Renal cortical epithelial cell (primary cell): ENCODE measurements around the gene TMEM217. TPM values are rescaled to one million over a fixed set of nuclear protein-coding genes. Genes with fewer than 3 reads are reported as not detected.
"Not testable (repeated sequence)": the region's sequence is repeated elsewhere in the genome, so short reads cannot be mapped to it uniquely, and the experiment has no call there.

Source experiments
- DNase-seq: peaks from one replicate; pipeline ENCODE4 v3.0.0-alpha.2; 2011; ENCODE audit warnings: low read depth
- total RNA-seq: library from RNA; depleted of rRNA; stranded (reverse); fragments of >200 nt; gene quantifications from 2 replicates; pipeline ENCODE4 v1.2.3, GENCODE V29; 2014

Gene TMEM217
- total RNA-seq, 1 donor from 2014 or later: 5.7 TPM

DNA sequence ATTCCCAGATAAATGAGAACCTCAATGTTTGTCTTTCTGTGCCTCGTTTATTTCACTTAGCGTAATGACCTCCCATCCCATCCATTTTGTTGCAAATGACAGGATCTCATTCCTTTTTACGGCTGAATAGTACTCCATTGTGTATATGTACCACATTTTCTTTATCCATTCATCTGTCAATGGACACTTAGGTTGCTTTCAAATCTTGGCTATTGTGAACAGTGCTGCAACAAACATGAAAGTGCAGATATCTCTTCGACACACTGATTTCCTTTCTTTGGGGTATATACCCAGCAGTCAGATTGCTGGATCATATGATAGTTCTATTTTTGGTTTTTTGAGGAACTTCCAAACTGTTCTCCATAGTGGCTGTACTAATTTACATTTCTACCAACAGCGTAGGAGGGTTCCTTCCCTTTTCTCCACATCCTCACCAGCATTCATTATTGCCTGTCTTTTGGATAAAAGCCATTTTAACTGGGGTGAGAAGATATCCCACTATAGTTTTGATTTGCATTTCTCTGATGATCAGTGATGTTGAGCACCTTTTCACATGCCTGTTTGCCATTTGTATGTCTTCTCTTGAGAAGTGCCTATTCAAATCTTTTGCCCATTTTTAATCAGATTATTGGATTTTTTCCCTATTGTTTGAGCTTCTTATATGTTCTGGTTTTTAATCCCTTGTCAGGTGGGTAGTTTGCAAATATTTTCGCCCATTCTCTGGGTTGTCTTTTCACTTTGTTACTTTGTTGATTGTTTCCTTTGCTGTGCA, 71.8 kb downstream of the TMEM217 start:
- not testable (repeated sequence) for DNase-seq

DNA sequence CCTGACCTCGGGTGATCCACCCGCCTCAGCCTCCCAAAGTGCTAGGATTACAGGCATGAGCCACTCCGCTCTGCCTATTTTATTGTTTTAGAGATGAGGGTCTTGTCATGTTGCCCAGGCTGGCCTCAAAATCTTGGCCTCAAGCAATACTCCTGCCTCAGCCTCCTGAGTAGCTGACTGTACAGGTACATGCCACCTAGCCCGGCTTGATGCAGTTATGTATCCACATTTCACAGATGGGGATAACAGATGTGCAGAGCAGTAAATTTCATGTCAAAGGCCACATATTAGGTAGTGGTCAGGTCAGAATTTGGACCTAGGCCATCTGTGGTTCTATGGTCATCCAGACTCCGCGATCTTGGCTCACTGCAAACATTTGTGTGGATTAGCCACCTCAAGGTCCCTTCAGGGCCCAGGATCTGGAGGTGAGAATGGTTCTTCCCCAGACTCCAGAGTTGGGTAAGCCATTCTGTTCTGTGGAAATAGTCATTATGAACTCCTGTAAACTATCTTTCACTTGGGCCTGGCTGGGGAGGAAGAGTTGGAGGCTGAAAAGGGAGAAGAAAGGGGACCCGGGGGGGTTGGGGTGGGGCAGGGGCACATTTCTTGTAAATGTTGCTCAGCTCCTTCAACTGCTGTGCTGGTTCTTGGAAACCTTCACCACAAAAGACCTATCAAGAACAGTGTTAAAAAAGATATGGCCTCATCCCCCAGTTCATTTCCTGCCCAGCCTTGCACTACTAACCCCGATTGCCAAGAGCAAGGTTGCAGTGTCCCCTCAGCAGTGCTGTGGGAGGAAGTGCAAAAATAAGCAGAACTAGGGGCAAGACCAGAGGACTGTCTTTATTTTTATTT, 75.0 kb downstream of the TMEM217 start:
- no peak for DNase-seq

DNA sequence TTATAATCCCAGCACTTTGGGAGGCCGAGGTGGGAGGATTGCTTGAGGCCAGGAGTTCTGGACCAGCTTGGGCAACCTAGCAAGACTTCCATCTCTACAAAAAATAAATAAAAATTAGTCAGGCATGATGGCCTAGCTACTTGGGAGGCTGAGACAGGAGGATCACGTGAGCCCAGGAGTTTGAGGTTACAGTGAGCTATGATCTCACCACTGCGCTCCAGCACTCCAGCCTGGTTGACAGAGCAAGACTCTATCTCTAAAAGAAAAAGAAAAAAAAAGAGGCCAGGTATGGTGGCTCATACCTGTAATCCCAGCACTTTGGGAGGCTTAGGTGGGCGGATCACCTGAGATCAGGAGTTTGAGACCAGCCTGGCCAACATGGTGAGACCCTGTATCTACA, 77.3 kb downstream of the TMEM217 start:
- DNase-seq: not testable (repeated sequence)

DNA sequence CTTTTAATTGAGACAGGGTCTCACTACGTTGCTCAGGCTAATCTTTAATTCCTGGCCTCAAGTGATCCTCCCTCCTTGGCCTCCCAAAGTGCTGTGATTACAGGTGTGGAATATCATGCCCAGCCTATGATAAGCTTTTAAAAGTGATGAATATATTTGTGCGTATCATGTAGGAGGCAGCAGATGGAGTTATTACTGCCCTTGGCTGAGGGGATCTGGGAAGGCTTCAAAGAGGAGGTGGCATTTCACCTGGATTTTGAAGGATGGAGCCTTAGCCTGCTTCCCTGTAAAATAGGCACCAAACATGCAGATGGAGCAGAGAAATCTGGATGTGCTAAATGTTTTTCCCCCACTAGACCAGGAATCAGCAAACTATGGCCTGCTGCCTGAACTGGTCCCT, 77.9 kb downstream of the TMEM217 start:
- no peak for DNase-seq

DNA sequence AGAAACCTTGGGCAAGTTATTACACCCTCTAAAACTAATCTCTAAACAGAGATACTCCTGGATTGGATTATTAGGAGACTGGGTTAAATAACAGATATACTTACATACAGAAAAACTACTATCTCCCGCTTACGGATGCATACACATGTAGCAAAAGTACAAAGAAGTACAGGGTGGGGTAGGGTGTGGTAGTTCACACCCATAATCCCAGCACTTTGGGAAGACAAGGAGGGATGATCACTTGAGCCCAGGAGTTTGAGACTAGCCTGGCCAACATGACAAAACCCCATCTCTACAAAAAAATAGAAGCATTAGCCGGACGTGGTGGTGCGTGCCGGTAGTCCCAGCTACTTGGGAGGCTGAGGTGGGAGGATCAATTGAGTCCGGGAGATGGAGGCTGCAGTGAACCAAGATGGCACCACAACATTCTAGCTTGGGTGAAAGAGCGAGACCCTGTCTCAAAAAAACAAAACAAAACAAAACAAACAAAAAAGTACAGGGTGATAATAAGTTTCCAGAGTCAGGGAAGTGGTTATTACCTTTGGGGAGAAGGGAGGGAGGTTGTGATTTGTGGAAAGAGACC, 79.9 kb downstream of the TMEM217 start:
- DNase-seq: no peak

DNA sequence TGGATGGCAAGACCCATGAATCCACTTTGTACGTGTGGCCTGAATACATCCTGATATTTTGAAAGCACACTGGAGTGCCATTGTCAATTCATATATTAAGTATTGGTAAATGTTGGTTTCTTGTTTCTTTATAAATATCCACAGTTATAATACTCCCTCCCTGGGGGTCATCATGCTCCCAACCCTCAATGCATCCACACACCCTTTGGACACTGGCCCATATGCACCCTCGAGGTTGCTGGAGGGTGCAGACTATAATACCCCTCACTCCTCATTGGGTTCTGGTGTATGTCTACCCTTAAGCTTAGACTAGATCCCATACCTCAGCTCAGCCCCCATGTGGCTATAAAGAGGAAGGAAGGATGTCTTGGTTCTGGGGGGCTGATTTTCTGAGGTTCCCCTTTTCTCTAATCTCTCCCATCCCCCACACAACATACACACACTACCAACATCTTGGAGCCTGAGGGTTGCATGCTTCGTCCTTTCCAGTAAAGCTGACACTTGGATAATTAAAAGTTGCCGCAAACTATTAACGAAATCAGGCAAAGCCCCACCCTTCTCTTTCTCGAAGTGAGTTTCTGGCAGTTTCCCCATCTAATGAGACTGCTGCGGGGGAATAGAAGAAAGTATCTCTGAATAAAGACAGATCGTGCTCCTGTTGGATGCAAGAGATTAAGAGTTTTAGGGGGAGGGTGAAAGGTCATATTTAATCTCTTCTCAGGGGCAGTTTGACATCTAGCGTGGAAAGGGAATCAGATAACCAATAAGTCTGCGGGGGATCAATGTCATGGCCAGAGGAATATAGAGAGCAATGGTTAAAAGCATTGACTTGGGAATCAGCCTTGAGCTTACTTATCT, 80.6 kb downstream of the TMEM217 start:
- no peak for DNase-seq

DNA sequence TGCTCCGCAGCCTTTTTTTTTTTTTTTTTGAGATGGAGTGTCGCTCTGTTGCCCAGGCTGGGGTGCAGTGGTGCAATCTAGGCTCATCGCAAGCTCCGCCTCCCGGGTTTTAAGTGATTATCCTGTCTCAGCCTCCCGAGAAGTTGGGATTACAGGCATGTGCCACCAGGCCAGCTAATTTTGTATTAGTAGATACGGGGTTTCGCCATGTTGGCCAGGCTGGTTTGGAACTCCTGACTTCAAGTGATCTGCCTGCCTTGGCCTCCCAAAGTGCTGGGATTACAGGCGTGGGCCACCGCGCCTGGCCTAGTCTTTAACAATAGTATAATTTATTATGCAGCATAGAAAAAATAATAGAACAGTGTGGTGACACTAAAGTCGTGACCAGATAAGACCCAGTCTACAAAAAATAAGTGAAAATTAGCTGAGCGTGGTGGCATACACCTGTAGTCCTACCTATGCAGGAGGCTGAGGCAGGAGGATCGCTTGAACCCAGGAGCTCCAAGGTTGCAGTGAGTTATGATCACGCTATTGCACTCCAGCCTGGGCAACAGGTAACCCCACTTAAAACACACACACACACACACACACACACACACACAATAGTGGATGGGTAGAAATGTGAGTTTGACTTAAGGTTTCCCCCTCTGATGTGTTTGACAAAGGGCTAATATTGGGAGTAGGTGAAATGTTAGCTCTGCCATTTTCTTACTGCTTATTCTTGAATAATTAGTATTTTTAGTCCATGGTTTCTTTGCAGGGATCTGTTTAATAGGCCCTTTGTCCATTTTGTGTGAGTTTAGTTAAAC, 81.5 kb downstream of the TMEM217 start:
- no peak for DNase-seq

DNA sequence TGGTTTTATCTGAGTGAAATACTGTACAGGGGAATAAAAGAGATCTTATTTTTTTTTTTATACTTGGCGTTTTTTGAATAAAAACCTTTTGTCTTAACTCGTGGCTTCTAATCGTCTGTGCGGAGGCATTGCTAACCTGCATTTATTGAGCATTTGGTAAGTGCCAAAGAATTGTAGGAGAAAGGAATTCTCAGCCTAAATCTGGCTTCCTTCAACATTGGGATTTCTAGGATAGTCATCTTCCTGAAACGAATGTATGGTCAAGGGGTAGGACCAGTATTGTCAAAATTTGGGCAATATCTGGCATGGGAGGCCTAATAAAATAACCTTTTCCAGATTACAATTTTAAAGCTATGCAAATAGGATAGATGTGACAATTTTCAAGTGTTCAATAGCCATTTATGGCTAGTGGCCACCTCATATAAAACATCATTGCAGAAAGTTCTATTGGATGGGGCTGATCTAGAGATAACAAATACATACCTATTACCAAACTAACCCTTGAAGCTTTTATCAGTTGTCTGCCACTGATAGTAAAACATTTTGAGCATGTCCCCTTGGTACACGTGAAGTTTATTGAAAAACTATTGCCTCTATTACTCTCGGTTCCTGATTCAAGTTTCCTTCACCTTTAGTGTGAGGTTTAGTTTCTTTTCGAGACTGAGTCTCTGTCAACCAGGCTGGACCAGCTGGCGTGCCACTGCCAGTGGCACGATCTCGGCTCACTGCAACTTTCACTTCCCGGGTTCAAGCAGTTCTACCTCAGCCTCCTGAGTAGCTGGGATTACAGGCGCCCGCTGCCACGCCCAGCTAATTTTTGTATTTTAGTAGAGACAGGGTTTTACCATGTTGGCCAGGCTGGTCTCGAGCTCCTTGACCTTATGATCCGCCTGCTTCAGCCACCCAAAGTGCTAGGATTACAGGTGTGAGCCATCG, 82.3 kb downstream of the TMEM217 start:
- no peak for DNase-seq

DNA sequence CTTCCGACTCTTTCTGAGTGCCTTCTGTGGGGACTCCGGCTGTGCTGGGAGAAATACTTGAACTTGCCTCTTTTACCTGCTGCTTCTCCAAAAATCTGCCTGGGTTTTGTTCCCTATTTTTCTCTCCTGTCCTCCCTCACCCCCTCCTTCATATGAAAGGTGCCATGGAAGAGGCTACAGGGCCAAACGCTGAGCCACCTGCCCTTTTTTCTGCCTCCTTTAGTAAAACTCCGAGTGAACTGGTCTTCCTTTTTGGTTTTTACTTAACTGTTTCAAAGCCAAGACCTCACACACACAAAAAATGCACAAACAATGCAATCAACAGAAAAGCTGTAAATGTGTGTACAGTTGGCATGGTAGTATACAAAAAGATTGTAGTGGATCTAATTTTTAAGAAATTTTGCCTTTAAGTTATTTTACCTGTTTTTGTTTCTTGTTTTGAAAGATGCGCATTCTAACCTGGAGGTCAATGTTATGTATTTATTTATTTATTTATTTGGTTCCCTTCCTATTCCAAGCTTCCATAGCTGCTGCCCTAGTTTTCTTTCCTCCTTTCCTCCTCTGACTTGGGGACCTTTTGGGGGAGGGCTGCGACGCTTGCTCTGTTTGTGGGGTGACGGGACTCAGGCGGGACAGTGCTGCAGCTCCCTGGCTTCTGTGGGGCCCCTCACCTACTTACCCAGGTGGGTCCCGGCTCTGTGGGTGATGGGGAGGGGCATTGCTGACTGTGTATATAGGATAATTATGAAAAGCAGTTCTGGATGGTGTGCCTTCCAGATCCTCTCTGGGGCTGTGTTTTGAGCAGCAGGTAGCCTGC, 83.2 kb downstream of the TMEM217 start:
- DNase-seq: no peak

DNA sequence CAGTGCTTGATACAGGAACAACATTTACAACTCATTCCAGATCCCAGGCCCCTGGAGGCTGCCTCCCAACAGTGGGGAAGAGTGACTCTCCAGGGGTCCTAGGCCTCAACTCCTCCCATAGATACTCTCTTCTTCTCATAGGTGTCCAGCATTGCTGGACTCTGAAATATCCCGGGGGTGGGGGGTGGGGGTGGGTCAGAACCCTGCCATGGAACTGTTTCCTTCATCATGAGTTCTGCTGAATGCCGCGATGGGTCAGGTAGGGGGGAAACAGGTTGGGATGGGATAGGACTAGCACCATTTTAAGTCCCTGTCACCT, 83.8 kb downstream of the TMEM217 start:
- no peak for DNase-seq

DNA sequence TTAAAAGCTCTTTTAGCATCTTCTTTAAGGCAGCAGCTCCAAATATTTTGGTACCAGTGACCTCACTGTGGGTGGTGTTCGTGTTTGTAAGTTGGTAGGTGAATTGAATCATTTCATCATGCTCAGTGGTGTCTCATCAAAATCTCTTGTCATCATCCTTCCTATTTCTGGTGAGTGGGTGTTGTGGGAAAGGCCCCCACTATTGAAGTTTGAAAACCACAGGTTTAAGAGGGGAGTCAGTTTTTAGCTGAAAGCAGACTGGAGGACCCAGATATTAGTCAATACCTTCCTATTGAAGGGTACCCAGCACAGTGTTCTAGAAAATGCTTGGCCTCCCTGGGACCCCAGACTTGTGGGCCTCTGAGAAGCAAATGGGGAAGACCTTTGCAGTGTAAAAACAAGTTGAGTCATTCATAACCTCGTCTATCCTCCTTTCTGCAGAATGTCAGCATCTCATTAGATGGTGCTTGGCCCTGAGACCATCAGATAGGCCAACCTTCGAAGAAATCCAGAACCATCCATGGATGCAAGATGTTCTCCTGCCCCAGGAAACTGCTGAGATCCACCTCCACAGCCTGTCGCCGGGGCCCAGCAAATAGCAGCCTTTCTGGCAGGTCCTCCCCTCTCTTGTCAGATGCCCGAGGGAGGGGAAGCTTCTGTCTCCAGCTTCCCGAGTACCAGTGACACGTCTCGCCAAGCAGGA, 84.3 kb downstream of the TMEM217 start:
- DNase-seq: no peak

DNA sequence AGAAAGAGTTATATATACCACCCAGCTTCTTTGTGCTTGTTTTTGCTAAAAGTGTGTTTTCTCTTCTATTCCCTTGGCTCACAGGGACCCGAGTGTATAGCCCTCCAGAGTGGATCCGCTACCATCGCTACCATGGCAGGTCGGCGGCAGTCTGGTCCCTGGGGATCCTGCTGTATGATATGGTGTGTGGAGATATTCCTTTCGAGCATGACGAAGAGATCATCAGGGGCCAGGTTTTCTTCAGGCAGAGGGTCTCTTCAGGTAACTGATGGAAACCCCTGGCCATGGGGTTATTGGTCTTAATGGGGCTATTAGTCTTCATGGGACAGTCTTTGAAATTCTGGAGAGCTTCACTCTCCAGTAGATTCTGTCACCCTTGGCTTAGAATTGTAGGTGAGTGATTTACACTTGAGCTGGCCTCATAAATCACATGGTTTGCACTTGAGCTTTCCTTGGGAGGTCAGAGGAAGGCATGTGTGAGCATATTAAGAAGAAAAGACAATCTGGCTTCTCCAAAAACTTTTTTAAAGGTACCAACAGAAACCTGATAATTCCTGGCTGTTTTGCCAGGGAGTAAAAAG, 84.9 kb downstream of the TMEM217 start:
- DNase-seq: no peak

DNA sequence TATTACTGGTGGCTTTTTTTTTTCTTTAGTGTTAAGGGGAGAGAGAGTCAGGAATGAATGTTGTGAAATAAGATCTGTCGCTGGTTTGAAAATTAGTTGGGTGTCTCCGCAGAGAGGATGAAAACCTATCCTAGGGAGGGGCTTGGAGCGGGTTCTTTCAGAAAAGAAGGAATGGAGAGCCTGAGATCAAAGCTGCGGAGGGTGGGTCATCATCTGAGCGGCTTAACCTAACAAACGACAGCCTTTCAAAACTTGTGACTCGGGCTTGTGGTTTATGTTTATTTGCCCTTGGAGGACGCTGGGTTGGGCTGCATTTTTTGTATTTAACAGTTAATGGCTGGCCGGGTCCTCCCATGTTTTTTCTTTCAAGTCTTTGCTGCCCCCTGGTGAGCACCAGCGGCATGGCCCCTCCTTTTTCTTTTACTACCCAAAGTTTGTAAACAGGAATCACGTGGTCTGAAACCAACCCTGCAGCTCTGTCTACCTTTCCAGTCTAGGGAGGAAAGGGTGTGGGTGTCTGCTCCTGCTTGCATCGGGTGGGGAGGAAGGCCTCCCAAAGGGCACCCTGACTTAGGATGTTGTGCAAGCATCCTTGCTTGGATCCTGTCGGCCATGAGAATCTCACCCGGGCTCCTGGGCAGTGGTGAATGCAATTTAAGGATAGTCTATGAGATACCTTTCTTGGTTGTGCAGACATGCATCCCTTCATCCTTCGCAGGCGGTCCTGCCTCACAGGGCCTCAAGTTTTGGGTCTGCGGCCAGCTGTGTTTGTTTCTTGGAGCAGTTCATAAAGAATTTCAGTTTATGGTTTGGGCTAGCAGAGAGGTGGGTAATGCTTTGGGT, 85.8 kb downstream of the TMEM217 start:
- DNase-seq: peak; percentile 94

DNA sequence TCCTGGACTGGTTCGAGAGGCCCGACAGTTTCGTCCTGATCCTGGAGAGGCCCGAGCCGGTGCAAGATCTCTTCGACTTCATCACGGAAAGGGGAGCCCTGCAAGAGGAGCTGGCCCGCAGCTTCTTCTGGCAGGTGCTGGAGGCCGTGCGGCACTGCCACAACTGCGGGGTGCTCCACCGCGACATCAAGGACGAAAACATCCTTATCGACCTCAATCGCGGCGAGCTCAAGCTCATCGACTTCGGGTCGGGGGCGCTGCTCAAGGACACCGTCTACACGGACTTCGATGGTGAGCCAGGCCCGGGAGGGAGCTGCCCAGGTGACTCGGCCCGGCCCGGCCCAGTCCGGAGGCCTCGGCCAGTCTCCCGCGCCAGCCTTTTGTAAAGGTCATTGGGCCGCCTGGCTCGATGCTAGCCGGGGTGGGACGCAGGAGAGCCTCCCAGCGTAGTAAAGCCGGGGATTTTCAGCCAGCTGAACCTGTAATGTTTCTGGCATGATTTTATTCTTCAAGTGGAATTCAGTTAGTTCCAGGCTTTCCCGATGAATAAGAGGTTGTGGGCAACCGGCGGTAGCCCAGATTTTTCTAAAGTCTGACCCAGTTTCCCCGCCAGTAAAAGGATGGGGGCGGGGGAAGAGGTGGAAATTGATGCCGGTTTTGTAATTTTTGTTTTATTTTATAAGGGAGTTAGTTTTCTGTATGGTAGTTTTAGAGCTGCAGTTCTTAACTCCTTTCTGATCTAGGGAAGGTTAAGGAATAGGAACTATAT, 86.6 kb downstream of the TMEM217 start:
- peak; percentile 54 for DNase-seq

DNA sequence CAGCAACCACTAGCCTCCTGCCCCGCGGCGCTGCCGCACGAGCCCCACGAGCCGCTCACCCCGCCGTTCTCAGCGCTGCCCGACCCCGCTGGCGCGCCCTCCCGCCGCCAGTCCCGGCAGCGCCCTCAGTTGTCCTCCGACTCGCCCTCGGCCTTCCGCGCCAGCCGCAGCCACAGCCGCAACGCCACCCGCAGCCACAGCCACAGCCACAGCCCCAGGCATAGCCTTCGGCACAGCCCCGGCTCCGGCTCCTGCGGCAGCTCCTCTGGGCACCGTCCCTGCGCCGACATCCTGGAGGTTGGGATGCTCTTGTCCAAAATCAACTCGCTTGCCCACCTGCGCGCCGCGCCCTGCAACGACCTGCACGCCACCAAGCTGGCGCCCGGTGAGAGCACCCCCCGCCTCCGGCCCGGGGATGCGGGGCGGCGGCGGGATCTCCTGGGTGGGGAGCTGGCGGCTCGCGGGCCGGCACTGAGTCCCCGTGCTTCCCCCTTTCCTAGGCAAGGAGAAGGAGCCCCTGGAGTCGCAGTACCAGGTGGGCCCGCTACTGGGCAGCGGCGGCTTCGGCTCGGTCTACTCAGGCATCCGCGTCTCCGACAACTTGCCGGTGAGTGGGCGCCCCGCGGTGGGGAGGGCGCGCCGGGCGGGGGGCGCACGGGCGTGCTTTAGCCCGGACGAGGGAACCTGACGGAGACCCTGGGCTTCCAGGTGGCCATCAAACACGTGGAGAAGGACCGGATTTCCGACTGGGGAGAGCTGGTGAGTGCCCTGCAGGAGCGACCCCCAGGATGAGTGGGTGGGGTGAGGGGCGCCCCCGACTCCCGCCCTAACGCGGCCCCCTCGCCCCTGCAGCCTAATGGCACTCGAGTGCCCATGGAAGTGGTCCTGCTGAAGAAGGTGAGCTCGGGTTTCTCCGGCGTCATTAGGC, 87.4 kb downstream of the TMEM217 start:
- no peak for DNase-seq
